HS-27A (cell line): ENCODE measurements around the gene ZBED4.

ENCODE experiments used
- DNase-seq: peaks from one replicate; pipeline ENCODE4 v3.0.0-alpha.2; 2012; ENCODE audit warnings: low read depth, missing footprints

Gene ZBED4

DNA sequence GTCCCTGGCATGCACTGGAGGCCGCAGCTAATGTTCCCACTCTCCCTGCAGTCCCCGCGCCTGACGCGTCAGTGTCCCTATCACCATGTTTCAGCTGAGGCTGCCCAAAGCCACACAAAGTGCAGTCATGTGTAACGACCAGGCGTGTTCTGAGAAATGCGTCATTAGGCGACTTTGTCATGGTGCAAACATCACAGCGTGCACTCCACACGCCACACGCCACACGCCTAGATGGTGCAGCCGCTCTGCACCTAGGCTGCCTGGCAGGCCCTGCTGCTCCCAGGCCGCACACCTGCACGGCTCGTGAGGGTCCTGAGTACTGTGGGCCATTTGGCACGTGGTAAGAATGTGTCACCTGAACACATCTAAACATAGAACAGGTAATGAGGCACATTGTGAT is 67.2 kb downstream of the ZBED4 start:
- DNase-seq: no peak

DNA sequence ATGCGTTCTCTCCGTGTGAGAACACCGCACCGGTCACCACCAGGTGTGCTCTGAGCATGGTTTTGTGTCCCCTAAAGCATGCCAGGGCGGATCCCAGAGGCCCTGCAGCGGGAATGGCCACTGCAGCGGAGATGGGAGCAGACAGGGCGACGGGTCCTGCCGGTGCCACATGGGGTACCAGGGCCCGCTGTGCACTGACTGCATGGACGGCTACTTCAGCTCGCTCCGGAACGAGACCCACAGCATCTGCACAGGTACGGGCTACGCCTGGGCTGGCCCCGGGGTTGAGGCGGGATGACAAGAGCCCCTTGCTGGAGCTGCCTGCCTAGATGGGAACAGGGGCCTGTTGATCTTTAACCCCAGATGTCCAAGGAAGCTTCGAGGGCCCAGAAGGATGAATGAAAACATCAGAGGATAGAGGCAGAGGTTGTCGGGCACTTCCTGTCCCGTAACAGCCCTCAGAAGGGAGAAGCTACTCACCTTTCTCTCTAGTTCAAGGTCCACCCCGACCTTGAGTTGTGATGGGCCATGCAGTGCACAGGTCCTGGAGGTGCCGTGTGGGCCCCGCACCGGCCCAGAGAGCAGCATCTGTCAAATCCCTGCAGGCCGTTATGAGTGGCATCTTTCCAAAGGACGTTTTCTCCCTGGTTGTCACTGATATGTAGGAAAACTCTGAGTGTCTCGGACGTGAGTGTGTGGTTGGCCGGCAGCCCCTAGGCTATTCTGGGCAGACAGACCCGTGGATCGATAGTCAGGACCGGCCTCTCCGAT is 68.0 kb downstream of the ZBED4 start:
- no peak for DNase-seq

DNA sequence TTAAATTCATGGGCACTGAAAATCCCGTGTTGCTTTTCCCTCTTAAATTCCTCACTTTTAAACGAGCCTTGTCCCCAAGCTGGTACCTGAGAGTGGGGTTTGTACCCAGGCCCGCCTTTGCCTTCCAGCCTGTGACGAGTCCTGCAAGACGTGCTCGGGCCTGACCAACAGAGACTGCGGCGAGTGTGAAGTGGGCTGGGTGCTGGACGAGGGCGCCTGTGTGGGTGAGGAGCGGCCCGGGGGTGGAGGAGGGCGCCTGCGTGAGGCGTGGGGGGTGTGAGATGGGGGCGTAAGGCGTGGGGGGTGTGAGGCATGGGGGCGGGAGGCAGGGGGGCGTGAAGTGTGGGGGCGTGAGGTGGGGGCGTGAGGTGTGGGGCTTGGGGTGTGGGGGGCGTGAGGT is 68.8 kb downstream of the ZBED4 start:
- no peak for DNase-seq

DNA sequence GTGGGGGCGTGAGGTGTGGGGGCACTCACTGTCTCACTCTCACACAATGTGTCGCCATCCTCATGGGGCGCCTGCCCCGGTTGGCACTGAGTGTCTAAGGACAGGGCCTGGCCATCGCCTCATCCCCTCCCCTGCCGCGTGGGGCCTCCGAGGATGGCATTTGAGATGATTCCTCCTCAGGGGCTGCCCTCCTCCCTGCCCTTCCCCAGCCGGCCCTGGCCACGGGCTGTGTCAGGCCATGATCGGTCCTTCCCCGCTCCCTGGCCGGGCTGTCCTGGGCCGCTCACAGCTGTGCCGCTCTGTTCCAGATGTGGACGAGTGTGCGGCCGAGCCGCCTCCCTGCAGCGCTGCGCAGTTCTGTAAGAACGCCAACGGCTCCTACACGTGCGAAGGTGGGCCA is 69.3 kb downstream of the ZBED4 start:
- no peak for DNase-seq

DNA sequence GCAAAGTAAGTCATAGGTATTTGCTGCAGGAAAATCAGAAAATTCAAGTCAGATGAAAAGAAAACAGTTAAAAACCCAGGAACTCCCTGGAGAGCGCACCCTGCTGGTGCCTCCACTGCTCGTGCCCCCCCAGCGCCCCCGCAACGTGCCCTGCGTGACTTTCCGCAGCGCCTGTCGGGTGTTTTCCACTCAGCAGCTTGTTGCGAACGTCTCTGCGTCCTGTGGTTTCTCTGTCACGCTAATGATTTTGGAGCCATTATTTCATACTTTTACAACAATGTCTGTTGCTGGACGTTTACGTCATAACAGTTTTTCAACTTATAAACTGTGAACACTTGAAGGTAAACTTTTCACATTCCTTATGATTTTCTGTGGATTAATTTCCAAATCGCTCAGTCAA is 69.8 kb downstream of the ZBED4 start:
- DNase-seq: no peak

DNA sequence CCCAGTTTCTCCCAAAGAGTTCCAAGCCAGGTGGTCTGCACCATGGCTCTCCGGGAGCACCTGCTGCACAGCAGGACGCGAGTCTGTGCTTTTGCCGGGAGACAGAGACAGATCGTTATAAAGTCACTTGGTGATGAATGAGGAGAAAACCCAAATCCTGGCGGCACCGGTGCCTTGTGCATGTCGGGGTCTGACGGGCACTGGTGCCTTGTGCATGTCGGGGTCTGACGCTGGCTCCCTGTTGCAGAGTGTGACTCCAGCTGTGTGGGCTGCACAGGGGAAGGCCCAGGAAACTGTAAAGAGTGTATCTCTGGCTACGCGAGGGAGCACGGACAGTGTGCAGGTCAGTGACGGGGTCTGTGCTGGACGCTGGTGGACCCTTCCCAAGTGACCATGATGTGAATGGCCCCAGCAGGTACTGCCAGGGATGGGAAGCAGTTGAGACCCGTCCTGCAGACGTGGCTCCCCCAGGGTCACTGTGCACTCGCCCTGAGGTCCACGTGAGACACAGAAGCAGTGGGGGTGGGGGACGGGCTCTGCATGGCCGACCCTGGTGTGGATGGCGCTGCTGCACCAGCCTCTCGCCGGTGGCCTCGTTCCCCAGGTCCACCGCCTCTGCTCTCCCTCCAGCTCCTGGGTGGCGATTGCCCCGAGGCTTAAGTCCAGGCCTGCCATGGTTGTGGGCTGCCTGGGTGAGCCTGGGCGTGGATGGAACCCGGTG is 70.6 kb downstream of the ZBED4 start:
- no peak for DNase-seq

DNA sequence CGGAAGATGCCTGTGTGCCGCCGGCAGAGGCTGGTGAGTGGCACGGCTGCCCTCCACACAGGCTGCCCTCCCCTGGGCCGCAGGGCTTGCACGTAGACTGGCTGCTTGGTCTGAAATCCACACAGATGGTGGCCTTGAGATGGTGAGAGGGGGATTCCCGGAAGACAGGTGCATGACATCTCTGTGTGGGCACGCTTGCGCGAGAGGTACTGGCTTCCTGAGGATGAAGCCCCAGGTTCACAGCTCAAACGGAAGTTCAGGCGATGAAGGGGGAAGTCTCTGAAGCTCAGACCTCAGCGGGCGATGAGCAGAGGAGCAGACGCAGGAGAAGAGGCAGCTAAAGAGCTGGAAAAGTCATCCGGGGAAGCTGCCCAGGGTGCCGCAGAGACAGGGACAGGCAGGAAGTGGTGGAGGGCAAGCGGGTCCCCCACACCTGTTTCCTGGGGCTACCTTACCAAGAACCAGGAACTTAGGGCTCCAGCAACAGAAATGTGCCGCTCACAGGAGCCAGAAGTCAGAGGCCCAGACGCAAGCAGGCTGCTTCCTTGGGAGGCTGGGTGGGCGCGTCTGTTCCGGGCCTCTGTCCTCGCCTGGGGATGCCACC is 72.0 kb downstream of the ZBED4 start:
- no peak for DNase-seq

DNA sequence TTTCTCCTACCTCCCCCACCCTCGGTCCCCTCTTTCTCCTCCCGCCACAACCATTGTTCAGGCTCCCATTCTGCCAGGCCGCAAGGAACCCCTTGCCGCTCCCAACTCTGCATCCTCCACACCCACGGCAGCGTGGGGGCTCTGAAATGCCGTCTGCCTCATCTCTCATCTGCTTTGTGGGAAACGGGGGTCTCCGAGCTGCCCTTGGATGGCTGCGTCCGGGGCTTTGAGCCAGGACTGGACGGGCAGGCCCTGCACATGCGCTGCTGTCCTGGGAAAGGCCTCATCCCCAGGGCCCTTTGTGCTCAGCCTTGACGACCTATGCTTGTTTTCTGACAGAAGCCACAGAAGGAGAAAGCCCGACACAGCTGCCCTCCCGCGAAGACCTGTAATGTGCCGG is 73.3 kb downstream of the ZBED4 start:
- no peak for DNase-seq

DNA sequence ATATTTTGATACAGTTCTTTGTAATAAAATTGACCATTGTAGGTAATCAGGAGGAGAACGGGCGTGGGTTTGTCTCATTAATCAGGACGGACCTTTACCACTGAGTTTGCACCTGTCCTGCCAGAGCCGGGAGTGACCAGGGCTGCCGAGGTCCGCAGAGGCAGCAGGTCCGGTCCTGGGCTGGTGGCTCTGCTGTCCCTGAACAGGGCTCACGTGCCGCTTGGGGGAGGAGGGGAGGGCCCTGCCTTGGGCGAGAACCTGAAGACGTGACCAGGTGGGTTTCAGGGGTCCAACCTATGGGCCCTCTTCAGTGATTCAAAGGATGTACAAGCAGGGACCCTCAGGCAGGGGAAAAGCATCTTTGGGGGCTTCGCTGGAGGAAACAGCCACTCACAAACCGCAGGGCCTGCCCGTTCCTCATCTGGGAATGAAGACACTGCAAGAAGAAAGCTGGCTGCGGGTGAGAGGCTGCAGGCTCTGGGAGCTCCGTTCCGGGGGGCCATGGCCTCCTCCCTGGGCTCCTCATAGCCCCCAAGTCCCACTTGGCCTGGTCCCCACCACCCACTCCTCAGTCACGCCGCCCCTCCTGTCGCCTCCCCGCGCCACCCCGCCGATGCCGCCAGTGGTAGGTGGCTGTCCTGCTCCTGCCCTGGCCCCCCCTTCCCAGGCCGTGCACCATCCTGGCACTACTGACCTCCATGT is 74.0 kb downstream of the ZBED4 start:
- no peak for DNase-seq

DNA sequence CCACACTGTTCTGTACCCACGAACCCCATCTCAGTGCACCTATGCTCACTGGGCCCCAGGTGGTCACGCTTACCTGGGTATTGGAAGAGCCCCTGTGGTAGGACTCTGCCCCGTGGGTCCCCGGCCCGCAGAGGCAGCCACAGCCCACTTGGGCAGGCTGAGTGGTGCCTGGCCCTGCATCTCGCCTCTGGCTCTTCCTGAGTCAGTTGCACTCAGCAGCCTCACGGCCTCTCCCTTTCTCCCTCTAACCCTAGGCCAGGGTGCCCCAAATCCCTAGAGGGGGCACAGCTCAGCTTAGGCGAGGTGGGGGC is 74.5 kb downstream of the ZBED4 start:
- DNase-seq: no peak

DNA sequence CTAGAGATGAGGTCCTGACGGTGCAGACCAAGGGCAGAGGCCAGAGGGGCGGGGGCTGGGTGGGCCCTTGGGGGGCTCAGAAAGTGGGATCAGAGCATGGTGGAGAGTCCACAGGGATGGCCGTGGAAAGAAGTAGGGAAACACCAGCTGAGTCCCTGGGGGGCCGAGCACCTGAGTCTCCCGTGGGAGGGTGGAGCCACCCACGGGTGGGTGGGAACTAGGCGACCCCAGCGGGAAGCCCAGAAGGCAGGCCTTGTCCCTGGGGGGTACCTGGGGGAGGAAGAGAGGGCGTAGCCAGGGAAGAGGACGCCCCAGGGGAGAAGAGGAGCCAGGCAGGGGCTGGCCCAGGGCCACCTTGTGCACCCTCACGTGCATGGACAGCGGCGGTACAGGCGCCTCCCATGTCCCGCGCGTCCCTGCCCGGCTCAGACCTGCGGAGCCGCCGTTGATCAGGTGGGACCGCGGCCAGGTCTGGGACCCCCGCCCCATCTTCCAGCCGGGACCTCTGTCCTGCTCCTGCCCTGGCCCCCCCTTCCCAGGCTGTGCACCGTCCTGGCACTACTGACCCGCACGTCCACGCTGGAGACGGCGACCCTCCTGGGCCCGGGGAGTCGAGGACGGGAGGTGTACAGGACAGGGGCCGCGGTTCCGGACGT is 75.0 kb downstream of the ZBED4 start:
- no peak for DNase-seq

DNA sequence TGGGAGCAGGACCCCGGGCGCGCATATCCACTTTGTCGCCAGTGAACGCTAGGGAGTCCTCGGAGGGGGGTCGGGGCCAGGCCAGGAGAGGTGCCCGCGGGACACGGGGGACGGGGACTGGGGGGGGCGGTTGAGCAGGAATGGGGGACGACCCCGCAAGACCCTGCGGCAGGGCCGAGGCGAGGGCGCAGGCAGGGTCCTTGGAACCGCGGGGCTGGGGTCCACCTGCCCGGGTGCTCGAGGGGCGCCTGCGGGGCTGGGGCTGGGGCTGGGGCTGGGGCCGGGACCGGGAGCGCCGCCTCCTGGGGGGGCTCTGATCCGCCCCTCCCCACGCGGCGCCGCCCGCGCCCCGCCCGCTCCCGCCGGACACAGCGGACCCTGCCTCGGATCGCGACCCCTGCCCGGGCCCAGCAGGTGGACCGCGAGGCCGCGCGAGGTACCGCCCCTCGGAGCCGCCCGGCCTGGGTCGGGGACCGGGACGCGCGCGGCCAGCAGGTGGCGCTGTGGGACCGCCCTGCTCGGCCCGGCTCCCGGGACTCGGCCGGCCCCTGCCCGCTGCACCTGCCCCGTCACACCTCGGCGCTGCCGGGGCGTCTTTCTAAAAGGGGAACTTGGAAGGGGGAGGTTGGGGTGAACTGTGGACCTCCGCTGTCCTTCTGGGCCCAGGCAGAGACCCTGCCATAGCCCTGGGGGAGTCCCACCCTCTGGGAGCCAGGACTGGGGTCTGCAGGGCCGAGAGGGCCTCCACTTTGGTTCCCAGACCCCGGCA is 75.8 kb downstream of the ZBED4 start:
- DNase-seq: no peak

DNA sequence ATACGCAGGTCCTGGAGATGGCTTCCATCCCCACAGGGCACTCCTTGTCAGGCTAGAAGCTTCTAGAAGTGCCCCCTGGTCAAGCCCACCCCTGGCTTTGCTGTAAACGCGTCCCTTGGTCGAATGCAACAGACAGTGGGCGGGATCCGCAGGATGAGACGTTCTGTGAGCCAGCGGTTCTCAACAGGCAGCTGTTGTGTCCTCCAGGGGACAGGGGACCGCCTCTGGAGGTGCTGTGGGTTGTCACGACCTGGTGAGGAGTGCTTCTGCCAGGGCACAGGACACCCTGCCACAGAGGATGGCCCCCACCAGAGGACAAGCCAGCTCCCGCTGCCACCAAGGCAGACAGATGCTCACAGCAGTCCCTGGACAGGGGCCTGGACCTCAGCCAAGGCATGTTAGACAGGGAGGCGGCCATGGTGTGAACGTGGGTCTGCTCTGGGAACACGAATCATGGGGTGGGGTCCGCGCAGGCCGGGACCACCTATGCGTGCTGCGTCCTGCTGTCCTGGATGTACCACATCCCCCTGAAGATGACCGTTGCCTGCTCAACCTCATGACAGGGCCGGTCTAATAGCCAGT is 76.4 kb downstream of the ZBED4 start:
- no peak for DNase-seq

DNA sequence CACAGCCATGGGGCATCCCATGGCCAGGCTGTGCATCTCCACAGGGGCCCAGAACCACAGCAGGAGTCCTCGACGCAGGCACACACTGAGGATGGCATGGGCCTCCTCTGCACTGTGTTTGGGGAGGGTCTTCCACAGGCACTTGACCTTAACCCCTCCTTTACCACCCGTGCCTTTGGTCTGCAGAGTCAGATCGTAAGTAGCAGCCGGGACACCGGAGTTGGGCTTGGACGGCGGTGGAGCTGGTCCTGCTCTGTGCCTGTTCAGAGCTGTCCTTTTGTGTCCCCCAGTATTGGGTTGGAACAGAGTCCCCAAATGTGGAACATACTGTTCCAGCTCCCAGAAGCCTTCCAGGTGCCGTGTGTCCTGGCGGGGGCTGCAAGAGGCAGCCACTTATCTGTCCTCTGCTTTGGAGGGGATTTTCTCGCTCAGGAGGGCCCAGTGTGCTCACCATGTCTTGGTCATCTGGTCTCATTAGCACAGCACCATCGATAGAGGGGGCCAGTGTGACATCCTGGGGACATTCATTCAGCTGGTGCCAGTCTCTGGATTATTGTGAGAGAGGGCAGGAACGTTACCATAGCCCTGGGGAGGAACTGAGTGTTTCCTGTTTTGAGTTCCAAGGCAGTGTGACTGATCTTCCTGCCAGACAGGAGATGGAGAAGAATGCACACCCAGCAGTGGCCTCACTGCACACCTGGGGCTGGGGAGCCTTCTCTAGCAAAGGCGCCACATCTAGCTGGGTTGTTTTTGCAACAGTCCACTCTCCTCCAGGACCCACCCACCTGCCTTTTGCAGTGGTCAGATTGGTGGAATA is 77.2 kb downstream of the ZBED4 start:
- peak; percentile 59 for DNase-seq

DNA sequence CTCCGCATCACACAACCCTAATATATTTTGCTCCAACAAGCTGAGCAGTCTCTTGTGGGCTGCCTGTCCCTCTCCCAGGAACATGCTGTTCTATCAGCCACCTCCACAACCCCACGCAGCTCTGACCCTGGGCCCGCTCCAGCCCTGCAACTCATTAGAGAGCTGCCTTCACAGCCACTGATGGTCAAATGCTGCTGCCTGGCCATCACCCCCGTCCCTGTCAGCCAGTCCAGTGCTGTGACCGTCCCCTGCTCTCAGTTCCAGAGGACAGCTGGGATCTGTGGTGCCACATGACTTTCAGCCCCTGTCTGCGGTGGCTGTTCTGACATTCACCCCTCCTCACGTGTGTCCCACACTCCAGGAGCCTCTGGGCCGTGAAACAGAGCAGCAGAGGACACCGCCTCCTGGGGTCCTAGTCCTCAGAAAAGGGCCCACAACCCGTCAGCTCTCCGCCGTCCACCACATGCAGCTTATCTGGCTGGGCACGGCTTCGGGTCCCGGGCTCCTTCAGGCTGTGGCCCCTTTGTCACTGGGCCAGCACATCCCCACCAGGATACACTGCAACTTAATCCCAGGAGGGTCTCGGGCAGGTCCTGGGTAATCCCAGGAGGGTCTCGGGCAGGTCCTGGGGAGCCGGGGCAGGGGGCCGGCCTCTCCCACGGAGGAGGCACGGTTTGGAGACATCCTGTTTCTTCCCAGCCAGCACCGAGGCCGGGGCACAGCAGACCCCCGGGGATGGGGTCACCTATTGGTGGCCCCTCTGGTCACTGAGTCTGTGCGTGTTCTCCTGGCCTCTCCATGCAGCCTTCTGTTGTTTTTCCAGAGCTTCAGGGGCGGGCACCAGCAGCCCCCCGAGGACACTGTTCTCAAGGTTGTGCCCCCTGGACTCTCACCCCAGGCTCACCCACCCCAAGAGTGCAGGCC is 79.9 kb downstream of the ZBED4 start:
- no peak for DNase-seq

DNA sequence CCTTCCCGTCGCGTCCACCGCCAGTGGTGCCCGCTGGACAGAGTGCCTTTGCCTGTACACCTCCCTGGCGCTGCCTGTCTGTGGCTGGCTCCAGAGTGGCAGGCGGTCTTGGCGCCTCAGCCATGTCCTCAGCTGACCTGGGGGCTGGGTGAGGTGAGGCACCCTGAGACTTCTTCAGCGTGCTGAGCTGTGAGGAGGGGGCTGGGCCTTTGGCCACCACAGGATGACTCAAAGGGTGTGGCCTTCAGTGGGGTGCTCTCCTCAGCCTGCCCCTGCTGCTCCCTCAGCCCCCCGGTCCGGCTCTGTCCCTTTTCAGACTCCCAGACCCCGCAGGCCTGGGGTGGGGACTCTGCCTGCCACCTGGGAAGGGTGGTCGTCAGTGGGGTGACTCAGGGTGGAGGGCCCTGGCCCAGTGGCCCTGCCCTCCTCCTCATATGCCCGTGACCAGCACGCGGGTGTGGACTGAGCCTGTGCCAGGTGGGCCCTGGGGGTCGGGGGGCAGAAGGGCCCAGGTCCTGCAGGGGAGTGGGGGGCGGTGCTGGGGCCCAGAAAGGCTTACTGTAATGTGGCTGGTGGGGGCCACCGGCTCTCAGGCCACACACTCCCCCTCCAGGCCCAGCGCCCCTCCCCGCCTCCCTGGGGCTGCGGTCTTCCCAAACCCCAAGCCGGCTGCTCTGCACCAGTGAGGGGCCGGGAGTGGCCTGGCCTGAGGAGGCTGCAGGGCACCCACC is 80.7 kb downstream of the ZBED4 start:
- no peak for DNase-seq

DNA sequence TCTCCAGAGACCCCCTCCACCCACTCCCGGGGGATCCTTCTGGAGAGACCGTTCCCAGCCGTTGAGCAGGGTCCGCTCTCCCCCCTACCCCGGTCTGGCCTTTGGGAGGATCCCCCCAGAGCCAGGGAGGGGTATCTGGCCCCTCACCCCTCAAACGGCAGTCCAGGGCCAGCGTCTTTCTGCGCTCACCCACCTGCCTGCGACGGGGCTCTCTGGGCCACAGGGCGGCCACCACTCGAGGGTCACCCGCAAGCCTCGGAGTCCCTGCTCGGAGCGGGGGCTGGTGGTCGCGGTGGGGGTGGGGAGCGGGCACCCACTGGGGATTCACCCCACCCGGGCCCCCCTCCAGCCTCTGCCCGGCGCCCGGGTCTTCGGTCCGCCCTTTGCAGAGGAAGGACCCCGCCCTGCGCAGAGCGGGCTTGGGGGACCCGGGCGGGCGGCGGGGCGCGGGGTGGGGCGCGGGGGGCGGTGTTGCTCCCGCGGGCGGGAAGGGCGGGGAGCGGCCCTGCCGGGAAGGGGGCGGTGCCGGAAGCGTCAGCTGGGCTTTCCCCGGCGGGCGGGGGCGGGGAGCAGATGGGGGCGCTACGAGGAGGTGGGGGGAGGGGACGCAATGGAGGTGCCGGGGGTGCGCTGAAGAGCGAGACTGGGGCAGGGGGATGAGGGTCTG is 81.4 kb downstream of the ZBED4 start:
- DNase-seq: no peak

DNA sequence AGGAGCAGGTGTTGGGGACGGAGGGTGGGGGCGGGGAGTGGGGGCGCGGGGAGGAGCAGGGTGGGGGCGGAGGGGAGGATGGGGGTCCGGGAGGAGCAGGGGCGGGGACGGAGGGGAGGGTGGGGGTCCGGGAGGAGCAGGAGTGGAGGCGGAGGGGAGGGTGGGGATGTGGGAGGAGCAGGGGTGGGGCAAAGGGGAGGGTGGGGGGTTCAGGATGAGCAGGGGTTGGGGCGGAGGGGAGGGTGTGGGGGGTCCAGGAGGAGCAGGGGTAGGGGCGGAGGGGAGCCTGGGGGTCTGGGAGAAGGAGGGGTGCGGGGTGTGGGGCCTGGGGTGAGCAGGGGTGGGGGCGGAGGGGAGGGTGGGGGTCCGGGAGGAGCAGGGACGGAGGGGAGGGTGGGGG is 81.9 kb downstream of the ZBED4 start:
- DNase-seq: no peak
